Measurements from ENCODE around the gene ZSCAN10. TPM values are rescaled to one million over a fixed set of nuclear protein-coding genes. Genes with fewer than 3 reads are reported as not detected.
"Not testable (repeated sequence)": the region's sequence is repeated elsewhere in the genome, so short reads cannot be mapped to it uniquely, and the experiment has no call there.

The ZSCAN10 gene
- total RNA-seq, 1 donor from 2014 or later = not detected

DNA sequence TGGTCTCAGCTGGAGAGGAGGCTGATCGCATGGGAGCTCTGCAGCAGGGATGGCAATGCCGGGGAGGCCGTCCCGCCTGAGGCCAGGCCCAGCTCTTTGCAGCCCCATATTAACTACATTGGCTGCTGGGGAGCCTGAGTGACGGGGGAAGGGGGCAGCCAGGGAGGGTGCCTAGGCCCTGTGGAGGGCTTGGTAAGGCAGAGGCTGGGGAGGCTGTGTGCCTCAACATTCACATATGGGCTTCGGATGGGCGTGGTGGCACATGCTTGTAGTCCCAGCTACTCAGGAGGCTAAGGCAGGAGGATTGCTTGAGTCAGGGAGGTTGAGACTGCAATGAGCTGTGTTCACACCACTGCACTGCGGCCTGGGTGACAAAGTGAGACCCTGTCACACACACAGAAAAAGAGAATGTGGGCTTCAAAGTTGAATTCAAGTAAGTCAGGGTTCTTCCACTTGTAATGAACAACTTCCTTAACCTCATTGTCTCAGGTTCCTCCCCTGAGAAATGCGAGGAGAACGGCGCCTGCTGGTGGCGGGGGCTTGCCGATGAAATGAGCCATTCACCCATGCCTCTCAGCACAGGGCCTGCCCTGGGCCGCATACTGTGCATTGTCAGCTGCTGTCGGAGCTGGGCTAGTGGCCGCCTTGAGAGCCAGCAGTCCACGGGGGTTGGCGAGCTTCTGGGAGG, 26.4 kb downstream of the ZSCAN10 start:
- DNase-seq = peak; percentile 32
- intact Hi-C loops (cut with DNase I); ATAC-seq (ENCODE audit: poor library complexity): not testable (repeated sequence)

DNA sequence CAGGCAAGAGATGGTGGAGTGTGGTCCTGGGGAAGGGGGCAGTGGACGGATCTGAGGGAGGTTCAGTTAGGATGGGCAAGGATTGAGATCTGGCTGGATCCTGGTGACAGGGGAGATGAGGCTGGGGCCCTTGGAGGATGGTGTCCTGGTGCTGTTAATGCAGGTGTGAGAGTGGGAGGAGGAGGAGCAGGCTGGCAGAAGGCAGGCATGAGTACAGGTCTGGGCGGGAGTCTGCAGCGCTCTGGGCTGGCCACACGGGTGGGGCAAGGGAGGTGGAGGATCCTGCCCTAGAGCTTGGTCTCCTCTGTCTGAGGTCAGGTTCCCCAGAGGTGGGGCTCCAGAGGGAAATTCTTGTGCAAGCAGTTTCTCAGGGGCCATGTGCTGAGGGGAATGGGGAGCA, 26.9 kb downstream of the ZSCAN10 start:
- peak; percentile 23 for DNase-seq
- intact Hi-C loops (cut with DNase I); ATAC-seq (ENCODE audit: poor library complexity): not testable (repeated sequence)

DNA sequence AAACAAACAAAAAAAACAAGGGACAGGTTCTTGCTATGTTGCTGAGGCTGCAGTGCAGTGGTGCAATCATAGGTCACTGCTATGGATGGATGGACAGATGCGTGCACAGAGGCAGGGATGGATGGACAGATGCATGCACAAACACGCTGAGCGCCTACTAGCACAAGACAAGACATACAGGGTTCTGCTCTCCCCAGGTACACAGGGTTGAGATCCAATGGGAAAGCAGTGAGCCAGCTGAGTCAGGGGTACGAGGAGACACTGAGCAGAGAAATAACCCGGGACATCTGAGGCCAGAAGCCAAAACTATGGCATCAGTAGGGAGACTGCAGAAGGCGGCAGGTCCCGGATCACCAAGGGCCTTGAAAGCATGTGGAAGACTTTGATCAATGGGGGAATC, 27.4 kb downstream of the ZSCAN10 start:
- intact Hi-C loops (cut with DNase I) = no loop called here
- ATAC-seq (ENCODE audit: poor library complexity) (no peak), DNase-seq (peak; percentile 6)

DNA sequence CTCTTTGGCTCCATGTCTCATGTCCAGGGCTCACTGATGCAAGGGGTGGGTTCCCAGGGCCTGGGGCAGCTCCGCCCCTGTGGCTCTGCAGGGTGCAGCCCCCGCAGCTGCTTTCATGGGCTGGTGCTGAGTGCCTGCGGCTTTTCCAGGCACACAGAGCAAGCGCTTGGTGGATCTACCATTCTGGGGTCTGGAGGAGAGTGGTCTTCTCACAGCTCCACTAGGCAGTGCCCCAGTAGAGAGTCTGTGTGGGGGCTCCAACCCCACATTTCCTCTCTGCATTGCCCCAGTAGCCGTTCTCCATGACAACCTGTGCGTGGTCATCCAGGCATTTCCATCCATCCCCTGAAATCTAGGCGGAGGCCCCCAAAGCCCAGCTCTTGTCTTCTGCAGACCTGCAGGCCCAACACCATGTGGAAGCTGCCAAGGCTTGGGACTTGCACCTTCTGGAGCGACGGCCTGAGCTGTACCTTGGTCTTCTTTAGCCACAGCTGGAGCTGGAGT, 28.4 kb downstream of the ZSCAN10 start:
- no peak for ATAC-seq (ENCODE audit: poor library complexity)
- DNase-seq = peak; percentile 19
- intact Hi-C loops (cut with DNase I) = no loop called here

DNA sequence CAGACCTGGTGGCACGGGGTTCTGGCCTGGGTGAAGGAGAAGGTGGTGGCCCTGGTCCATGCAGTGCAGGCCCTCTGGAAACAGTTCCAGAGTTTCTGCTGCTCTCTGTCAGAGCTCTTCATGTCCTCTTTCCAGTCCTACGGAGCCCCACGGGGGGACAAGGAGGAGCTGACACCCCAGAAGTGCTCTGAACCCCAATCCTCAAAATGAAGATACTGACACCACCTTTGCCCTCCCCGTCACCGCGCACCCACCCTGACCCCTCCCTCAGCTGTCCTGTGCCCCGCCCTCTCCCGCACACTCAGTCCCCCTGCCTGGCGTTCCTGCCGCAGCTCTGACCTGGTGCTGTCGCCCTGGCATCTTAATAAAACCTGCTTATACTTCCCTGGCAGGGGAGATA, 29.9 kb downstream of the ZSCAN10 start:
- intact Hi-C loops (cut with DNase I); ATAC-seq (ENCODE audit: poor library complexity): not testable (repeated sequence)

DNA sequence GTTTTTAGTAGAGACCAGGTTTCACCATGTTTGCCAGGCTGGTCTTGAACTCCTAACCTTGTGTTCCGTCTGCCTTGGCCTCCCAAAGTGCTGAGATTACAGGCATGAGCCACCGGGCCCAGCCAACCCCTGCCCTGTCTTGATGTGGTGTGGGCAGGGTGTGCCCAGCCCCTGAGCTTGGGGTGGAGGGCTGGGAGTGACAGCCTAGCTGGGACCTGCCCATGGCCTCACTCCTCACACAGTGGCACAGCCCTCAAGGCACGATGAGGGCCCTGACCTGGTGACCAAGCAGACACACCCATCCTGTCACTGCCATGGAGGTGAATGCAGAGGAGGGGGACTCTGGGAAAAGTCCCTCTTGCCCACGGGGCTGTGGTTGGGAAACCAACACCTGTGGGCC, 30.6 kb downstream of the ZSCAN10 start:
- intact Hi-C loops (cut with DNase I) = no loop called here
- no peak for ATAC-seq (ENCODE audit: poor library complexity)
- DNase-seq = no peak

More for the DNA sequence above, 29.9 kb downstream of the ZSCAN10 start:
- peak; percentile 27 for DNase-seq

DNA sequence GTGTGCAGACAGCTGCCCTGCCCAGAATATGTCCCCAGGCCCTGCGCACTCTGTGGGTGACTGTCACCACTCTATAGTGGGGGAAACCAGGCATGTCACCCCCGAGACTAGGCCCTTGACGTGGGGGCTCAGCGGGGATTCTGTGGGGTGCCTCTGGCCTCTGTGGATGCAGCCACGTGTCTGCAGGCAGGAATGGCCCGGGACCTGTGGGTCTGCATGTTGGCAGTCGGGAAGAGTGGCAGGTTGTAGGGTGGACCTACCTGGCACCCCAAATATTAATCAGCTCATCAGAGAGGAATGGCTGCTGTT, 32.7 kb downstream of the ZSCAN10 start:
- ATAC-seq (ENCODE audit: poor library complexity) (no peak), DNase-seq (peak; percentile 37)
- intact Hi-C loops (cut with DNase I) = no loop called here

DNA sequence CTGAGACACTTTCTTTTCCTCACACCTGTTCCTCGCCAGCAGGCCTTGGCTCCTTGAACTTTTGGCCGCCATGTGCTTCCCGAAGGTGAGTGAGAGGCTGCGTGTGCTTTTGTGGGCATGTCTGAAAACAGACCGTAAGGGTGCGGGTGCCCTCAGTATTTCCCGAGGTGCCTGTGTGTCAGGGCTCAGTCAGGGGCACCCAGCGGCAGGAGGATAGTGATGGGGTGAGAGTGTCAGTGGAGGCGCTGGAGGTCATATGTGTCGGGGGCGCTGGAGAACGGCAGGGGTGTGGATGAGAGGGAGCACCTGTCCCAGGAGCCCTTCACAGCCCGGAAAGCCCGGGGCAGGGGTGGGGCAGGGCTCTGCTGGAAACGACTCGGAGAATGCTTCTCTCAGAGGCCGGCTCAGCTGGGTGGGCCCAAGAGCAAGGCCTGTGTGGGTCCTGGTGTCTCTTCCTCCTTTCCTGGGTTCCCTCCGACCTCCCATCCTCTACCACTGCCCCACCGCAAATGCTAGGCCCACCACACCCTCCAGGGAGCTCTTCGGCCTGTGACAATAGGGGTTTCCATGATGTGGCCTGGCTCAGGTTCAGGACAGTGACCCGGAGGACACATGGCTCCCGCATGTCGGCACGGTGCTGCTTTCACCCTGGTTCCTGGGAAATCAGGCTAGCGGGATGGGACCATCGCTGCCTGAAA, 33.2 kb downstream of the ZSCAN10 start:
- DNase-seq (peak; percentile 44), ATAC-seq (ENCODE audit: poor library complexity) (peak; percentile 37)
- intact Hi-C loops (cut with DNase I) = no loop called here

DNA sequence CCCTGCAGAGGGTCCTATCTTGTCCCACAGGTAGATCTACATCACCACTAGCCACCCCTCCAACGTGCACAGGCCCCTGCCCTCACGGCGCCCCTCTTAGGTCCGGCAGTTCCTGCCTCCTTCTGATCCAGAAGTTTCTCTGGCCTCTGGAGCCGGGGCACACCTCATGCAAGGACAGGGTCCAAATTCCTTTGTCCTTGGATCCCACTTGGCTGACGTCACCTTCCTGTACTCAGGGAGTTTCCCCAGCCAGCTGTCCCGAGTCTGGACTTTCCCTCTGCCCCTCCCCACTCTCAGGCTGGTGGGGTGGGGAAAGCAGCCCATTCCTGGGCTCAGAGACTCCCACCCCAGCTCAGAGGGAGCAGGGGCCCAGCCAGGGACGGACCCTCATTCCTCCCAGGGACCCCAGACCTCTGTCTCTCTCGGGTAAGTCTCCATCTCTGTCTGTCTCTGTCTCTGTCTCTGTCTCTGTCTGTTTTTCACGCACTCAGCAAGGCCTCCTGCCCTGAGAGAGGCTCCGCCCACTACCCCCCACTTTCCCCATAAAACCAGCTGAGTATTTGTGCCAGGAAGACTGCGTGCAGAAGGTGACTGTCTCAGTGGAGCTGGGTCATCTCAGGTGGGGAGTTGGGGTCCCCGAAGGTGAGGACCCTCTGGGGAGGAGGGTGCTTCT, 33.9 kb downstream of the ZSCAN10 start, which contains the start of gene IL32:
Gene IL32 (plus strand): TSS at position 572 of the 673 bp plus-strand sequence. CDS start 172 bp downstream, outside the sequence.
- ATAC-seq (ENCODE audit: poor library complexity) = peak; percentile 80
- intact Hi-C loops (cut with DNase I) = no loop called here
- peak; percentile 59 for DNase-seq

DNA sequence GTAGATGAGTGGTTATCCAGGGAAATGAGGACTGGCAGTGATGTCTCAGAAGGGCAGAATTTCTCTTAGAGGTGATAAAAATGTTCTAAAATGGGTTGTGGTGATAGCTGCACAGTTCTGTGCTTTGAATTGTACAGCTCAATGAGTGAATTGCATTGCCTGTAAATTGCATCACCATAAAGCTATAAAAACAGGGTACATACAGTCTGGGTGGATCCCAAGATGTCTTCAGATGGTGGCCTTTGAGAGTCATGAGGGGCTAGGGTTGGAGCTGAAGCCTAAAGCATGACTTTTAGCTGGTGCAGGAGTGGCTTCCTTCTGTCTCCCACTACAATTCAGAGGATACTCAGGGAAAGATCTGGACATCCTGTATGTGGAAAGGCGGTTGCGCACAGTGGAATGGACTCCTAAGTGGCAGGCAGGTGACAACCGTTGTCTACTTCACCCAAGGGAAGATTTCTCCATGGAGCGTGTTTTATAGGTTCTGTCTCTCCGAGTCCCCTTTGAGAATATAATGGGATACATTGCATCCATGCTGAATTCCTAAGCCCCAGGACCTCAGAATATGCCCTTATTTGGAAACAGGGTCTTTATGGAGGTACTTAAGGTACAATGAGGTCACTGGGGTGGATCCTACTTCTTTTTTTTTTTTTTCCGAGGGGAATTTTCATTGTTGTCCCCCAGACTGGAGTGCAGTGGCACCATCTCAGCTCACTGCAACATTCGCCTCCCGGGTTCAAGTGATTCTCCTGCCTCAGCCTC, 35.3 kb downstream of the ZSCAN10 start:
- ATAC-seq (ENCODE audit: poor library complexity) (no peak), DNase-seq (no peak)
- intact Hi-C loops (cut with DNase I) = loop anchor here (5.0 kb wide), 1 partner anchor 48 kb away; the partner anchor contains the start of gene ZNF205

DNA sequence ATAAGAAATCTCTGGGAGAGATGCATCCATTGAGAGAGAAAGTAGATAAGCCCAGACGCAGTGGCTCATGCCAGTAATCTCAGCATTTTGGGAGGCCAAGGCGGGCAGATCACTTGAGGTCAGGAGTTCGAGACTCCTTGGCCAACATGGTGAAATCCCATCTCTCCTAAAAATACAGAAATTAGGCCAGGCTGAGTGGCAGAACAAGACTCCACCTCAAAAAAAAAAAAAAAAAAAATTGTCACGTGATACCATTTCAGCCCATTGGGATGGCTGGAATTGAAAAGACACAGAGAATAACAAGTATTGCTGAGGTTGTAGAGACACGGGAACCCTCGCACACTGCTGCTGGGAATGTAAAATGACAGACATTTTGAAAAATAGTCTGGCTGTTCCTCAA, 36.5 kb downstream of the ZSCAN10 start:
- intact Hi-C loops (cut with DNase I) = loop anchor here (5.0 kb wide), 1 partner anchor 50 kb away; the partner anchor contains the start of gene ZNF205
- DNase-seq (no peak), ATAC-seq (ENCODE audit: poor library complexity) (no peak)

DNA sequence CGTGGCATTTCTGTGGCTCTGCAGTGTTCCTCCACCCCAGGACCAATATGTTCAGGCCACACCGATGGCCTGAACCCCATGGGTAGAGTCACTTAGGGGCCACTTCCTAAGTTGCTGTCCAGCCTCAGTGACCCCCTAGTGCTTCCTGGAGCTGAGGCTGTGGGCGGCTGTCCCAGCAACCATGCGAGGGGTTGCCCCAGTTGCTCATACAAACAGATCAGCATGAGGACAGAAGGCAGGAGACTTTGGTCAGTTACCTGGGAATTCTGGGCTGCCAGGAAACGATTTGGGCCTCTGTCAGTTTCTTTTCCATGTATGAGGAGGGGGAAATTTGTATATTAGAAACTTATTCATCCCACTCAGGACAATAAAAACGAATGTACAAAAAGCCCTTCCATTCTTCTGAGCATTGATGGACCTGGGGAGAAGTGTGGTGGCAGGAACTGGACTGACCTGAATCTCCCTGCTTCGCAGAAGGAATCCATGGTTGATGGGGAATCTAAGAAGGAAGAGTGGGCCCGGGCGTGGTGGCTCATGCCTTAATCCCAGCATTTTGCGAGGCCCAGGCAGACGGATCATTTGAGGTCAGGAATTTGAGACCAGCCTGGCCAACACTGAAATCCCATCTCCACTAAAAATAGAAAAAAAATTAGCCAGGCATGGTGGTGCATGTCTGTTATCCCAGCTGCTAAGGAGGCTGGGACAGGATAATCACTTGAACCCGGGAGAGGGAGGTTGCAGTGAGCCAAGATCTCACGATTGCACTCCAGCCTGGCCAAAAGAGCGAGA, 38.6 kb downstream of the ZSCAN10 start:
- ATAC-seq (ENCODE audit: poor library complexity) (no peak), DNase-seq (peak; percentile 19)
- intact Hi-C loops (cut with DNase I) = loop anchor here (5.0 kb wide), 1 partner anchor 52 kb away; the partner anchor contains the start of gene ZNF205

DNA sequence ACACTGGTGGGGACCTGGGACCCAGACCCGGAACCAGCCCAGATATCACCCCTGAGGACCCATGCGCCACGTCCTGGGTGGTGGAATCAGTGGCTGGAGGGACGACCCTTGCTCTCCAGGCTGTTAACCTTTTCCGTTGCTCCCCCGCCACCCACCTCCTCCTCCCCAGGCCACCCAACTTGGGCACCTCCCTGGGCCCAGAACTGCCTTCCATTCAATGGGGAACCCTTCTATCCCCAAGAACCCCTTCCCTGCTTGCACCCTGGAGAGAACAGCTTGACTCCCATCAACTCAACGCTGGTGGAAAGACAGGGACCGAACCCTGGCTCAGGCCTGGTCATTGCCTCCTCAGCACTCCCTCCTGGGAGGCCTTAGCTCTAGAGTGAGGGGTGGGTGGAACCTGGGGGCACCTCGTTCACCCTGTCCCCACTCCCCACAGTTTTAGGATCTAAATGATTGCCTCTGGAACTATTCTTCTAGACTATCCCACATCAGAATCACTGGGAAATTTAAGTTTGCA, 39.3 kb downstream of the ZSCAN10 start:
- no peak for ATAC-seq (ENCODE audit: poor library complexity)
- intact Hi-C loops (cut with DNase I) = loop anchor here (5.0 to 10.0 kb wide), 3 partner anchors 53 to 105 kb away; partner anchors contain the start of gene ZNF205
- DNase-seq = peak; percentile 0

DNA sequence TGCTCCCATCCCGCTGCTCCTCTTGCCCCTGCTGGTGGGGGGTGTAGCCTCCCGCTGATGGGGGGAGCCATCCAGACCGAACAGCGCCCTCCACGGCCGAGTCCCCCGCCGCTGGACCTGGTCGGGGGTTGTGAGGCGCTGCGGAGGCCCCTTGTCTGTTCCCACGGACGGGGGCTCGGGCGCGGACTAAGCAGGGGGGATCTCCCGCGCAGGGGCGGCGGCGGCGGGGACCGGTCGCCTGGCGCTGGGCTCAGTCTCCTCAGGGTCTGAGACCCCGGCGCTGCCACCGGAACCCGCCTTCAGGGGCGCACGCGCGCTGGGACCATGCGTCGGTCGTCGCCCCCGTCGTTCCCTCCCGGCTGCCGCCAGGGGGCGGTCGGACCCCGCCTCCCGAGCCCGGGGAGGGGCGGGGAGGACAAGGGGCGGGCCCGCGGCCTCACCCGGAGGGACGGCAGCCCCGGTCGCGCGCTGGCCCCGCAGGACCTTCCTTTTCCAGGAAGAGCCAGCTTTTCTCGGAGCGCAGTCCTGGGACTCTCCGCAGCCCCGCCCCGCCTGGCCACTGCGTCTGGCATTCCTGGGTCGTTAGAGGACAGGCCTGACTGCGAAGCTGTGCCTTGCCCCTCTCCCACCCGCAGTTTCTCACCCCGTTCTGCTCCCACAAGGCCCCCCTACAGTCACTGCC, 39.9 kb downstream of the ZSCAN10 start:
- ATAC-seq (ENCODE audit: poor library complexity) (peak; percentile 99), DNase-seq (peak; percentile 94)
- intact Hi-C loops (cut with DNase I) = loop anchor here (5.0 to 10.0 kb wide), 2 partner anchors 68 to 106 kb away; no protein-coding TSS in a partner anchor

DNA sequence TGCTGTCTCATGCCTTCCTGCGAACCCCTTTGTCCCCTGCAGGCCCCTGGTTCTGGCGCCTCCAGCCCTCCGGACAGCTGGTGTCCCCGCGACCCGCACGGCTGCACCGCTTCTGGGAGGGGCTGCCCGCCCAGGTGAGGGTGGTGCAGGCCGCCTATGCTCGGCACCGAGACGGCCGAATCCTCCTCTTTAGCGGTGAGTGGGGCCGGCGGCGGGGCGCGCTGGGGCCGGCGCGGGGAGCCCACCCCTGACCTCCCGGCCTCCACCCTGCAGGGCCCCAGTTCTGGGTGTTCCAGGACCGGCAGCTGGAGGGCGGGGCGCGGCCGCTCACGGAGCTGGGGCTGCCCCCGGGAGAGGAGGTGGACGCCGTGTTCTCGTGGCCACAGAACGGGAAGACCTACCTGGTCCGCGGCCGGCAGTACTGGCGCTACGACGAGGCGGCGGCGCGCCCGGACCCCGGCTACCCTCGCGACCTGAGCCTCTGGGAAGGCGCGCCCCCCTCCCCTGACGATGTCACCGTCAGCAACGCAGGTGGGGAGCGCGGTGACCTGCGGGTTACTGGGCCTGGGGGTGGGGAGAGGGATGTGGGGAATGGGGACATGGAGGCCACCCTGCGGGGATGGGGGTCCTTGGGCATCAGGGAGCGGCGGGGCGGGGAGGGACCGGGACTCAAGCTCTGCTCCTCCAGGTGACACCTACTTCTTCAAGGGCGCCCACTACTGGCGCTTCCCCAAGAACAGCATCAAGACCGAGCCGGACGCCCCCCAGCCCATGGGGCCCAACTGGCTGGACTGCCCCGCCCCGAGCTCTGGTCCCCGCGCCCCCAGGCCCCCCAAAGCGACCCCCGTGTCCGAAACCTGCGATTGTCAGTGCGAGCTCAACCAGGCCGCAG, 40.7 kb downstream of the ZSCAN10 start:
- intact Hi-C loops (cut with DNase I) = loop anchor here (5.0 to 10.0 kb wide), 2 partner anchors 69 to 106 kb away; no protein-coding TSS in a partner anchor
- DNase-seq (peak; percentile 72), ATAC-seq (ENCODE audit: poor library complexity) (peak; percentile 42)

Data from Right ventricle myocardium superior (tissue), 1 donor.